ENCODE results near the gene MLLT3. TPM values are rescaled to one million over a fixed set of nuclear protein-coding genes. Genes with fewer than 3 reads are reported as not detected.

The MLLT3 gene
- total RNA-seq, 1 donor from 2014 or later = 17.5 TPM

GRCh38 chr9:20558566-20559016 is 63.7 kb downstream of the MLLT3 start:
- Histone ChIP-seq H3K4me3 (no peak overlapping the region), H3K36me3 (no peaks in the 10 kb centered on the region), H3K9me3 (replicated peaks) (no peaks in the 10 kb centered on the region), H3K4me1 (peaks cover 54% of the 10 kb centered on the region), H3K27me3 (ENCODE audit: low read depth) (no peaks in the 10 kb centered on the region), H3K27ac (replicated peaks) (no peak overlapping the region)
- no peak for TF ChIP-seq CTCF (IDR thresholded peaks at IDR 0.05; ENCODE audit: borderline replicate concordance)
- intact Hi-C loops (cut with micrococcal nuclease) = no loop called here
- no peak for DNase-seq

GRCh38 chr9:20557890-20558565 is 64.3 kb downstream of the MLLT3 start:
- H3K36me3 ChIP-seq = no peaks in the 10 kb centered on the region
- no peaks in the 10 kb centered on the region for H3K27me3 ChIP-seq (ENCODE audit: low read depth)
- TF ChIP-seq CTCF (IDR thresholded peaks at IDR 0.05; ENCODE audit: borderline replicate concordance) = no peak
- H3K4me3 ChIP-seq = no peak overlapping the region
- no peak for DNase-seq
- intact Hi-C loops (cut with micrococcal nuclease) = no loop called here
- H3K9me3 ChIP-seq (replicated peaks) = no peaks in the 10 kb centered on the region
- H3K27ac ChIP-seq (replicated peaks) = no peak overlapping the region
- peaks cover 54% of the 10 kb centered on the region for H3K4me1 ChIP-seq

GRCh38 chr9:20557285-20557684 is 65.0 kb downstream of the MLLT3 start:
- Histone ChIP-seq H3K4me3 (no peak overlapping the region), H3K27me3 (ENCODE audit: low read depth) (no peaks in the 10 kb centered on the region), H3K9me3 (replicated peaks) (no peaks in the 10 kb centered on the region), H3K4me1 (peaks cover 58% of the 10 kb centered on the region), H3K27ac (replicated peaks) (no peak overlapping the region), H3K36me3 (no peaks in the 10 kb centered on the region)
- no peak for TF ChIP-seq CTCF (IDR thresholded peaks at IDR 0.05; ENCODE audit: borderline replicate concordance)
- intact Hi-C loops (cut with micrococcal nuclease) = no loop called here
- no peak for DNase-seq

- no peak for DNase-seq
- TF ChIP-seq CTCF (IDR thresholded peaks at IDR 0.05; ENCODE audit: borderline replicate concordance) = no peak
- Histone ChIP-seq H3K9me3 (replicated peaks) (no peaks in the 10 kb centered on the region), H3K4me1 (peaks cover 66% of the 10 kb centered on the region), H3K27ac (replicated peaks) (no peak overlapping the region), H3K27me3 (ENCODE audit: low read depth) (no peaks in the 10 kb centered on the region), H3K36me3 (no peaks in the 10 kb centered on the region), H3K4me3 (no peak overlapping the region)
- intact Hi-C loops (cut with micrococcal nuclease) = no loop called here
These were observed 68.6 kb downstream of the MLLT3 start for GRCh38 chr9:20553558-20554149.

GRCh38 chr9:20552874-20553557 is 69.3 kb downstream of the MLLT3 start:
- Histone ChIP-seq H3K9me3 (replicated peaks) (no peaks in the 10 kb centered on the region), H3K4me1 (peaks cover 59% of the 10 kb centered on the region), H3K27me3 (ENCODE audit: low read depth) (no peaks in the 10 kb centered on the region), H3K4me3 (no peak overlapping the region), H3K36me3 (no peaks in the 10 kb centered on the region), H3K27ac (replicated peaks) (no peak overlapping the region)
- TF ChIP-seq CTCF (IDR thresholded peaks at IDR 0.05; ENCODE audit: borderline replicate concordance) = peak; percentile 48
- intact Hi-C loops (cut with micrococcal nuclease) = no loop called here
- no peak for DNase-seq
